ENCODE results near the gene ANKRD6. TPM values are rescaled to one million over a fixed set of nuclear protein-coding genes. Genes with fewer than 3 reads are reported as not detected.
A peak's percentile ranks its signal among the peaks of the same experiment; 100 is the strongest.

Gene ANKRD6
- total RNA-seq, 8 experiments from 2014 or later = 2.6 to 52.4 (median 33.7) TPM

GRCh38 chr6:89458704-89459103, 25.8 kb downstream of the ANKRD6 start:
- ATAC-seq (replicated peaks in 6 of 8) = peak in 3 of 8 experiments; percentile 36 to 75 (median 71)
- in situ Hi-C loops (cut with MboI; ENCODE audit: low pct_unique_long_range_greater_than_20kb in 2 of 9, low sequenced_read_pairs in 9 of 9, unreplicated experiment in 9 of 9) = no loop called here
- 40 to 100% (median 91%) methylated on average over 2 to 5 of the region's 5 CpGs; no CpG with 5 or more reads in 5 of the 10 experiments for WGBS, 10 experiments
- Histone ChIP-seq H3K4me3 (no peak overlapping the region), H3K27ac (no peak overlapping the region), H3K4me1 (replicated peaks in 1 of 2) (no peaks in the 10 kb centered on the region)

DNA sequence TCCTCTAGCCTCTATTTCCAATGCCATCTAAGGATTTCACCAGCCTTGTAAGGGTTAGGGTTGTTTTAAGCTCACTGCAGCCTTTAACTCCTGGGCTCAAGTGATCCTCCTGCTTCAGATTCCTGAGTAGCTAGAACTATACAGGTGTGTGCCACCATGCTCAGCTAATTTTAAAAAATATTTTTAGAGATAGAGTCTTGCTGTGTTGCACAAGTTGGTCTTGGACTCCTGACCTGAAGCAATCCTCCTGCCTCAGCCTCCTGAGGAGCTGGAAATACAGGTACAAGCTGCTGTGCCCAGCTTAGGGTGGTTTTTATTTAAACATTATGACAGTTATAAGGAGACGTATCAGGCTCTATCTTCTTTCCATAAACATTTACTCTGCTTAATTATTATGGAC, 26.5 kb downstream of the ANKRD6 start:
- ATAC-seq (replicated peaks in 6 of 8) = no peak
- H3K4me1 ChIP-seq (replicated peaks in 1 of 2) = peaks cover 2 to 7% of the 10 kb centered on the region in 2 donors
- WGBS, 10 experiments = 56 to 100% (median 95%) methylated on average over 1 of the region's 1 CpG; no CpG with 5 or more reads in 2 of the 10 experiments
- H3K4me3 ChIP-seq = no peak overlapping the region
- in situ Hi-C loops (cut with MboI; ENCODE audit: low pct_unique_long_range_greater_than_20kb in 2 of 9, low sequenced_read_pairs in 9 of 9, unreplicated experiment in 9 of 9) = no loop called here
- no peak overlapping the region for H3K27ac ChIP-seq

- H3K4me3 ChIP-seq = no peak overlapping the region
- in situ Hi-C loops (cut with MboI; ENCODE audit: low pct_unique_long_range_greater_than_20kb in 2 of 9, low sequenced_read_pairs in 9 of 9, unreplicated experiment in 9 of 9) = no loop called here
- H3K27ac ChIP-seq = no peak overlapping the region
- no peak for ATAC-seq (replicated peaks in 6 of 8)
- peaks cover 4 to 8% of the 10 kb centered on the region in 2 donors for H3K4me1 ChIP-seq (replicated peaks in 1 of 2)
- WGBS, 10 experiments = 44 to 93% (median 80%) methylated on average over 1 to 7 of the region's 7 CpGs; no CpG with 5 or more reads in 3 of the 10 experiments
Measured at GRCh38 chr6:89460713-89461112, 27.8 kb downstream of the ANKRD6 start.

GRCh38 chr6:89462503-89462902, 29.6 kb downstream of the ANKRD6 start:
- no peak overlapping the region for H3K27ac ChIP-seq
- H3K4me3 ChIP-seq = no peak overlapping the region
- 40 to 100% (median 84%) methylated on average over 1 to 2 of the region's 2 CpGs for WGBS, 10 experiments
- peaks cover 4 to 10% of the 10 kb centered on the region in 2 donors for H3K4me1 ChIP-seq (replicated peaks in 1 of 2)
- in situ Hi-C loops (cut with MboI; ENCODE audit: low pct_unique_long_range_greater_than_20kb in 2 of 9, low sequenced_read_pairs in 9 of 9, unreplicated experiment in 9 of 9) = no loop called here
- ATAC-seq (replicated peaks in 6 of 8) = no peak

- H3K4me1 ChIP-seq (replicated peaks in 1 of 2) = peaks cover 4 to 11% of the 10 kb centered on the region in 2 donors
- in situ Hi-C loops (cut with MboI; ENCODE audit: low pct_unique_long_range_greater_than_20kb in 2 of 9, low sequenced_read_pairs in 9 of 9, unreplicated experiment in 9 of 9) = no loop called here
- 0 to 58% (median 50%) methylated on average over 1 to 2 of the region's 2 CpGs for WGBS, 10 experiments
- no peak overlapping the region for H3K27ac ChIP-seq
- ATAC-seq (replicated peaks in 6 of 8) = peak in 4 of 8 experiments; percentile 52 to 74 (median 67)
- H3K4me3 ChIP-seq = no peak overlapping the region
Measured at GRCh38 chr6:89464295-89464694, 31.3 kb downstream of the ANKRD6 start.

DNA sequence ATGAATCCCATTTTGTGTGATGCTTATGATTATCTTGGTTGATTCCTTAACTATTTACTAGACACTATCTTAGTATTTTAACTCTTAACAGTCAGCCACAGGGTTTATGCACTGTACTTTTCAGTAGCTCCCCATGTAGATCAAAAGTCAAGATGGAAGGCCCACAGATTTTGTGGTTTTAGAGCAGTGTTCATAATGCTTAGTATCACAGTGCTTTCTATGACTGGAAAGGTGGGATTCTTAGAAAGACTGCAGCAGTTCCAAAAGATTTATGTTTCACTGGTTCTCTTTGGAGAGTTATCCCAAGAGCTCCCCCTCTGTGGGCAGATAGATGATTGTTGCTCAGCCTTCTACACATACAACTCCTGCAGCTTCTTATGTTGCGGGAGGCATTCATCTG, 34.5 kb downstream of the ANKRD6 start:
- WGBS, 10 experiments = 90 to 100% (median 100%) methylated on average over 1 of the region's 1 CpG; no CpG with 5 or more reads in 5 of the 10 experiments
- ATAC-seq (replicated peaks in 6 of 8) = no peak
- Histone ChIP-seq H3K4me3 (no peak overlapping the region), H3K4me1 (replicated peaks in 1 of 2) (peaks cover 4 to 14% of the 10 kb centered on the region in 2 donors), H3K27ac (no peak overlapping the region)
- in situ Hi-C loops (cut with MboI; ENCODE audit: low pct_unique_long_range_greater_than_20kb in 2 of 9, low sequenced_read_pairs in 9 of 9, unreplicated experiment in 9 of 9) = no loop called here

- H3K27ac ChIP-seq = no peak overlapping the region
- WGBS, 10 experiments = 20 to 100% (median 57%) methylated on average over 1 of the region's 1 CpG; no CpG with 5 or more reads in 3 of the 10 experiments
- H3K4me1 ChIP-seq (replicated peaks in 1 of 2) = peaks cover 4 to 12% of the 10 kb centered on the region in 2 donors
- ATAC-seq (replicated peaks in 6 of 8) = no peak
- no peak overlapping the region for H3K4me3 ChIP-seq
- in situ Hi-C loops (cut with MboI; ENCODE audit: low pct_unique_long_range_greater_than_20kb in 2 of 9, low sequenced_read_pairs in 9 of 9, unreplicated experiment in 9 of 9) = no loop called here
Measured at GRCh38 chr6:89468998-89469397, 36.0 kb downstream of the ANKRD6 start.

GRCh38 chr6:89471287-89471867, 38.4 kb downstream of the ANKRD6 start:
- H3K4me3 ChIP-seq = no peak overlapping the region
- peaks cover 0 to 5% of the 10 kb centered on the region in 2 donors for H3K4me1 ChIP-seq (replicated peaks in 1 of 2)
- H3K27ac ChIP-seq = no peak overlapping the region
- in situ Hi-C loops (cut with MboI; ENCODE audit: low pct_unique_long_range_greater_than_20kb in 2 of 9, low sequenced_read_pairs in 9 of 9, unreplicated experiment in 9 of 9) = no loop called here
- 55 to 95% (median 82%) methylated on average over 1 to 4 of the region's 4 CpGs; no CpG with 5 or more reads in 1 of the 10 experiments for WGBS, 10 experiments
- ATAC-seq (replicated peaks in 6 of 8) = no peak

- in situ Hi-C loops (cut with MboI; ENCODE audit: low pct_unique_long_range_greater_than_20kb in 2 of 9, low sequenced_read_pairs in 9 of 9, unreplicated experiment in 9 of 9) = no loop called here
- ATAC-seq (replicated peaks in 6 of 8) = peak in 2 of 8 experiments; percentile 48 to 54
- Histone ChIP-seq H3K4me3 (no peak overlapping the region), H3K4me1 (replicated peaks in 1 of 2) (peaks cover 0 to under 1% of the 10 kb centered on the region in 2 donors), H3K27ac (no peak overlapping the region)
- 0 to 100% (median 86%) methylated on average over 1 to 2 of the region's 2 CpGs; no CpG with 5 or more reads in 1 of the 10 experiments for WGBS, 10 experiments
Measured at GRCh38 chr6:89475101-89475500, 42.1 kb downstream of the ANKRD6 start.

DNA sequence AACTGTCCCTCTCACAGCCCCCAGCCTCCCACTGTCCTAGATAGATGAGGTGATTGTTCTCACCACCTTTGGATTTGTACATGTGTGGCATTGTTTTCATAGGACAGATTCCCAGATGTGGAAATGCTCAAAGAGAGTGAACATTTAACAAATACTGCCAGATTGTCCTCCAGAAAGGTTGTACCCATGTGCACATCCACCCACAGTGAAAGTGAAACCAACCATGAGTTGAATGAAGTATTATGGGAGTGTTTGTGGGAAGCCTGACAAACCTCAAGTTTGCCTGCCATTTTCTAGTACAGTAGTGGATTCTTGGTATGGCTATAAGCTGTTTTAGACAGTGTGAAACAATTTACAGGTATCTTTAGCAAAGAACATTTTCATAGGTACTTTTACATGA, 42.7 kb downstream of the ANKRD6 start:
- peak in 2 of 8 experiments; percentile 87 to 88 for ATAC-seq (replicated peaks in 6 of 8)
- Histone ChIP-seq H3K4me3 (no peak overlapping the region), H3K27ac (no peak overlapping the region), H3K4me1 (replicated peaks in 1 of 2) (no peaks in the 10 kb centered on the region)
- in situ Hi-C loops (cut with MboI; ENCODE audit: low pct_unique_long_range_greater_than_20kb in 2 of 9, low sequenced_read_pairs in 9 of 9, unreplicated experiment in 9 of 9) = no loop called here

DNA sequence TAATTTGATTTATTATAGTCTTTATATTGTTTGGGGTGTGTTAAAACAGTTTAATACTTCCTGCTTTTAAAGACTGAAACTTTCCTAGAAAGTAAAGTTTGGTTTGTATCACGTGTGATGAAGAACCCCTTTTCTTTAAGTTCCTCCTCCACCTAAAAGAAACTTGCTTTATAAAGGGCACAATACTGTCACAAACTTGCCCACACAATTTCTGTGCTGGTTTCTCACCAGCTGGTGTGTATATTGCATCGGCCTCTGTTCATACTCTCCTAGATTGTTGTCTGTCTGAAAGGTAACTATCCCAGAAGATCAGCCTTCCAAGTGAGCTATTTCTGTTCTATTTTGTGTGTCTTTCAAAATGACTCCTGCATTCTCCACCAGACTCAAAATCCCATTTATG, 46.9 kb downstream of the ANKRD6 start:
- Histone ChIP-seq H3K27ac (no peak overlapping the region), H3K4me1 (replicated peaks in 1 of 2) (peaks cover 17 to 32% of the 10 kb centered on the region in 2 donors), H3K4me3 (no peak overlapping the region)
- 58 to 100% (median 83%) methylated on average over 1 to 2 of the region's 2 CpGs; no CpG with 5 or more reads in 1 of the 10 experiments for WGBS, 10 experiments
- ATAC-seq (replicated peaks in 6 of 8) = no peak
- in situ Hi-C loops (cut with MboI; ENCODE audit: low pct_unique_long_range_greater_than_20kb in 2 of 9, low sequenced_read_pairs in 9 of 9, unreplicated experiment in 9 of 9) = no loop called here

DNA sequence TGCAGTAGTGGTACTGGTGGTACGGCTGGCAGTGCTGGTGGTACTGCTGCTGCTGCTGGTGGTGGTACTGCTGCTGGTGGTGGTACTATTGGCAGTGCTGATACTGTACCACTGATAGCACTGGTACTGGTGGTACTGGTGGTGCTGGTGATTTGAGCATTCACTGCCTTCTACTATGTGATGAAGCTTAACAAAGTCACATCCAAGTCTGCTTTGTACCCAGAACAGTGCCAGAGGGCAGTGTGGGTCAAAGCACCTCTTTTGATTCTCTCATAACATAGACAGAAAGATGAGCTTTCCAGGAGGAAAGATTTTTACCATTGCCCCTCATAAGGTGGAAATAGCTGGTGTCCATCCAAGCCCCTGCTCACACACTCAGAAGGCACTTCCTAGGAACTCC, 48.7 kb downstream of the ANKRD6 start:
- peaks cover 17 to 39% of the 10 kb centered on the region in 2 donors for H3K4me1 ChIP-seq (replicated peaks in 1 of 2)
- H3K4me3 ChIP-seq = no peak overlapping the region
- H3K27ac ChIP-seq = no peak overlapping the region
- 60% methylated on average over 1 of the region's 1 CpG; no CpG with 5 or more reads in 8 of the 10 experiments for WGBS, 10 experiments
- in situ Hi-C loops (cut with MboI; ENCODE audit: low pct_unique_long_range_greater_than_20kb in 2 of 9, low sequenced_read_pairs in 9 of 9, unreplicated experiment in 9 of 9) = no loop called here
- no peak for ATAC-seq (replicated peaks in 6 of 8)

DNA sequence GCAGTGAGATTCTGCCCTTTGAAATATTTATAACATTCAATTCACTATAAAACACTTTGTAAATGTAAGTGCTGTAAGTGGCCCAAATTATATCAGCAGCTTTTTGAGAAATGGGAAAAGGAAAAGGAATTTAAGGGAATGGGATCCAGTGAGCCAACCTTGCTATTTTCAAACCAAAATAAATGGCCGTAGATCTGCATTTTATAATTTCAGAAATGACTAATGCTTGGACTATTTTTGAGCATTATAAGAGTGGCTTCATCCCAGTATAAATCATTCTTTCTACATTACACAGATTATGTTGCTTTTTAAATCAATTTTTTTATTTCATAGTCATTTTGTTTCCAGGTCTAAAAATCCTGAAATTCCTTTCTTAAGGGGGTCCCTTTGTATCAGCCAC, 49.2 kb downstream of the ANKRD6 start:
- ATAC-seq (replicated peaks in 6 of 8) = peak in 1 of 8 experiments; percentile 41

More for the DNA sequence above, 49.2 kb downstream of the ANKRD6 start:
- Histone ChIP-seq H3K27ac (no peak overlapping the region), H3K4me1 (replicated peaks in 1 of 2) (peaks cover 17 to 39% of the 10 kb centered on the region in 2 donors), H3K4me3 (no peak overlapping the region)
- WGBS, 10 experiments = 14 to 100% (median 100%) methylated on average over 1 of the region's 1 CpG; no CpG with 5 or more reads in 3 of the 10 experiments
- in situ Hi-C loops (cut with MboI; ENCODE audit: low pct_unique_long_range_greater_than_20kb in 2 of 9, low sequenced_read_pairs in 9 of 9, unreplicated experiment in 9 of 9) = no loop called here

Measured in motor neuron (in vitro differentiated cells).